Measurements from ENCODE around the gene SUSD2. TPM values are rescaled to one million over a fixed set of nuclear protein-coding genes. Genes with fewer than 3 reads are reported as not detected.

SUSD2 gene
- total and polyA plus RNA-seq, 9 of the 15 experiments (the other 6 are each of a cell fraction or from before 2014, with no cell fraction given) = 0.01 to 0.16 (median 0.04) TPM; not detected in 4

GRCh38 chr22:24209687-24210086 is 28.4 kb downstream of the SUSD2 start:
- Histone ChIP-seq H3K4me1 (replicated peaks in 1 of 2; ENCODE audit: control insufficient read depth in 2 of 2, insufficient read depth in 2 of 2, low read length in 2 of 2) (peaks cover 0 to 2% of the 10 kb centered on the region in 2 experiments; a peak in 3 of 5 replicates), H3K27me3 (ENCODE audit: control insufficient read depth in 2 of 2, insufficient read depth in 2 of 2, low read length in 2 of 2) (no peaks in the 10 kb centered on the region), H3K4me3 (no peak overlapping the region), H3K9me1 (ENCODE audit: control insufficient read depth, insufficient read depth, low read length) (no peaks in the 10 kb centered on the region), H3K36me3 (ENCODE audit: control insufficient read depth, insufficient read depth, low read length) (no peaks in the 10 kb centered on the region), H4K20me1 (replicated peaks; ENCODE audit: control insufficient read depth, insufficient read depth, low read length) (no peaks in the 10 kb centered on the region), H3K79me2 (ENCODE audit: control insufficient read depth, insufficient read depth, low read length) (no peaks in the 10 kb centered on the region), H3K27ac (ENCODE audit: extremely low read depth, low read depth, low read length) (no peak overlapping the region), H3K4me2 (ENCODE audit: insufficient read depth, low read length) (no peak overlapping the region), H2AFZ (ENCODE audit: low read depth, low read length) (no peak overlapping the region), H3K9ac (ENCODE audit: insufficient read depth in 1 of 2, low read depth in 2 of 2, low read length in 2 of 2) (no peak overlapping the region), H3K9me3 (replicated peaks; ENCODE audit: control insufficient read depth, insufficient read depth, low read depth, low read length) (peaks cover 2% of the 10 kb centered on the region; the same call in 1 of the 2 replicates)
- 66% methylated on average over 4 of the region's 4 CpGs for WGBS (ENCODE audit: insufficient coverage, low coverage, missing lambda C conversion rate)
- intact Hi-C loops (cut with micrococcal nuclease) = no loop called here
- POLR2A ChIA-PET = no interaction called here
- CTCF ChIA-PET (ENCODE audit: low intra/inter-chr PET ratio) = no interaction called here
- ATAC-seq (no peak), DNase-seq (ENCODE audit: extremely low read depth in 1 of 4, low spot score in 3 of 4) (no peak), FAIRE-seq (no peak)
- BruUV-seq (replicated peaks) = no TSS peak
- in situ Hi-C loops (cut with MboI) = no loop called here
- TF ChIP-seq TAF9B (IDR thresholded peaks at IDR 0.05; ENCODE audit: partially characterized antibody) (no peak), SMARCA5 (IDR thresholded peaks at IDR 0.05) (no peak), HMG20A (CRISPR knock-in tag; conservative IDR thresholded peaks at IDR 0.05) (no peak), SMARCA4 (IDR thresholded peaks at IDR 0.05) (no peak), KDM1A (IDR thresholded peaks at IDR 0.05) (no peak), ZFP36 (IDR thresholded peaks at IDR 0.05; ENCODE audit: low read depth, low read length, partially characterized antibody) (no peak), XRCC5 (IDR thresholded peaks at IDR 0.05; ENCODE audit: low read depth, low read length) (no peak), KAT8 (IDR thresholded peaks at IDR 0.05; ENCODE audit: low read depth) (no peak), ZEB2 (IDR thresholded peaks at IDR 0.05) (no peak), MYNN (IDR thresholded peaks at IDR 0.05) (no peak), MYNN (CRISPR knock-in tag; IDR thresholded peaks at IDR 0.05) (no peak), ZNF282 (CRISPR knock-in tag; IDR thresholded peaks at IDR 0.05) (no peak), ZNF507 (tag; conservative IDR thresholded peaks at IDR 0.05) (no peak), SRSF1 (IDR thresholded peaks at IDR 0.05; ENCODE audit: low read depth, low read length) (no peak), FOXP1 (CRISPR knock-in tag; IDR thresholded peaks at IDR 0.05) (no peak), PHF20 (IDR thresholded peaks at IDR 0.05; ENCODE audit: partially characterized antibody) (no peak), ZNF134 (CRISPR knock-in tag; conservative IDR thresholded peaks at IDR 0.05) (no peak), HDAC6 (IDR thresholded peaks at IDR 0.05; ENCODE audit: low read depth, low read length) (no peak), HOXB6 (CRISPR knock-in tag; IDR thresholded peaks at IDR 0.05; ENCODE audit: borderline replicate concordance) (no peak), CTCF (IDR thresholded peaks at IDR 0.05 in 2 of 3, conservative IDR thresholded peaks at IDR 0.05 in 1 of 3; ENCODE audit: insufficient read depth in 2 of 3, low read depth in 1 of 3, low read length in 3 of 3) (no peak), GATAD2B (IDR thresholded peaks at IDR 0.05; ENCODE audit: borderline replicate concordance) (no peak)
